Daoy (cell line): ENCODE results near the gene FAM83F. TPM values are rescaled to one million over a fixed set of nuclear protein-coding genes. Genes with fewer than 3 reads are reported as not detected.
"Not testable (repeated sequence)": the region's sequence is repeated elsewhere in the genome, so short reads cannot be mapped to it uniquely, and the experiment has no call there.

ENCODE experiments used
- DNase-seq: peaks from one replicate; pipeline ENCODE4 v3.0.0-alpha.2; 2015; ENCODE audit warnings: low read depth
- total RNA-seq: library from RNA; depleted of rRNA; stranded (reverse); fragments of >200 nt; shearing (Covaris generic); gene quantifications from 2 replicates; pipeline ENCODE4 v1.2.3, GENCODE V29; 2014

Gene FAM83F
- total RNA-seq, 1 experiment from 2014 or later = 0.06 TPM

DNA sequence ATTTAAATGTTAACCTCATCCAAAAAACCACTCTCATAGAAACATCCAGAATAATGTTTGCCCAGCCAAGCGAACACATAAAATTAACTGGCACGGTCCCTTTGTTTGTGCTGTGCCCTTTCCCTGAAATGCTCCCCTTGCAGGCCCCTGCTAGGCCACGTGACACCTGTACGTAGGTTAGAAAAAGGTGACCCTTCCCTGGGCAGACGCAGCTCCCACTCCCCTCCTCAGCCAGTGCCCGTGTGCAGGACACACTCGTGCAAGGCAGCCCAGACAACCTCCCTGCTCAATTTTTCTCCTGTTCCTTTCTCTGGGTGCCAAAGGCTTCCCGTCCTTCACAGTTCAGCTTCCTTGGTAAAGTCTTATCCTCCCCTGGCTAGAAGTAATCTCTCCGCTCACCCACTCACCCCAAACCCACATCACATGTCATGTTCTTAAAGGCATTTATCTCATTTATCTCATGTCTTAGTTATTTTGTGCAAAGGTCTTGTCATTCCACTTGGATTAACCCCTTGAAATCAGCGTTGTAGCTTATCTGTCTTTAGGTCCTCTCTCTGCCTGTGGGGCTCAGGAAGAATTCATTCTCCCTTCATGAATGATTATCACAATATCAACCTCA, 20.7 kb downstream of the FAM83F start:
- no peak for DNase-seq

DNA sequence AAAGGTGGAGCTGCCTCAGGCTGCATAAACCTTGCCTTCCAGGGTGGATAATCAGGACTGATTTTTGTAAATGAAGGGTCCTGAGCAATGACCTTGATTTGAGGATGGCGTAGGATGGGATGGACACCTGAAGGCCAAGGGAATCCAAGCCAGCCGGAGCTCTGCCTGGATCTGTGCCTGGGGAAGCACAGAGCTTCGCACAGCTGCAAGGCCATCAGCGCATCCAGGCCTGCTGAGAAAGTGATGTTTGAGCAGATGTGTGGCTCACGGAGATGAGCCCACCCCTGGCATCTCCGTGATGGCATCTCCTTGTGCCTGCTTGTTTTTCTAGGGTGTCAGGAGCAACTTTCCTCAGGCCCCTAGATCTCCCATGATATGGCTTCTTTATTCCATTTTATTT, 23.3 kb downstream of the FAM83F start:
- DNase-seq = no peak

DNA sequence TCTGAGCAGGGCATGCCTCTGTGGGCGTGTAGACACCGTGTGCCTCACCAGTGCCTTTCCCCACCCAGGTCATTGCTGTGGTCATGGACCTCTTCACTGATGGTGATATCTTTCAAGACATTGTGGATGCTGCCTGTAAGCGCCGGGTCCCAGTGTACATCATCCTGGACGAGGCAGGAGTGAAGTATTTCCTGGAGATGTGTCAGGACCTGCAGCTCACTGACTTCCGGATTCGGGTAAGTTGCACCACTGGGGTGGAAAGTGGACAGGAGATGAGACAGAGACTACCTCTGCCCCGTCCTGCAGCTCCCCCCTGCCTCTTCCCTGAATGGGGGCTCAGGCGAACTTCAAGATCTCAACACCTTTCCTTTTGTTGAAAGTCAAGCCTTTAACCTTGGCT, 24.3 kb downstream of the FAM83F start:
- no peak for DNase-seq

DNA sequence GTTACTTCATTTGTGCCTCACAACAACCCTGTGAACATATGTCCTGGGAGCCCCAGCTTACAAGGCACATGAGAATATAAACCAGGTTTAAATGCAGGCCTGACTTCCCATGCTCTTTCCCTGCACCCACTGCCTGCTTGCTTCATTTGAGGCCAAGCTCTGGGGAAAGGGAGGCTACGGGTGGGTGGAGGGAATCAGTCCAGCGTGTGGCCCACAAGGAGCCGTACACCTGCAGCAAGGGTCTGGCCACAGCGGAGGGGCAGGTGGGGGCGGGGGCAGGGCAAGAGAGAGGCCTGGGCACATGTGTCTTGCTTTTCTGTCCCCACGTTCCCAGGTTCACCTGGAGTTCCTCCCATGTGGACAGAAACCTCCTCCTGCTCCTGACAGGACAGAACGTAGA, 26.2 kb downstream of the FAM83F start:
- DNase-seq = no peak

DNA sequence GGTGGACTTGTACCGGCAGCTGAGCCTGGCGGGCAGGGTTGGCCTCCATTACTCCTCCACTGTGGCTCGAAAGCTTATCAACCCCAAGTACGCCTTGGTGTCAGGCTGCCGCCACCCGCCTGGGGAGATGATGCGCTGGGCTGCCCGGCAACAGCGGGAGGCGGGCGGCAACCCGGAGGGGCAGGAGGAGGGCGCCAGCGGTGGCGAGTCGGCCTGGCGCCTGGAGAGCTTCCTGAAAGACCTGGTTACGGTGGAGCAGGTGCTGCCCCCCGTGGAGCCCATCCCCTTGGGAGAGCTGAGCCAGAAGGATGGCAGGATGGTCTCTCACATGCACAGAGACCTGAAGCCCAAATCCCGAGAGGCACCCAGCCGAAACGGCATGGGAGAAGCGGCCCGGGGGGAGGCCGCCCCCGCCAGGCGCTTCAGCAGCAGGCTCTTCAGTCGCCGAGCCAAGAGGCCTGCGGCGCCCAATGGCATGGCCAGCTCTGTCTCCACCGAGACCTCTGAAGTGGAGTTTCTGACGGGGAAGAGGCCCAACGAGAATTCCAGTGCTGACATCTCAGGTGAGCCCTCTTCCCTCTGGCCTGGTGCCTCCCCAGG, 26.7 kb downstream of the FAM83F start:
- DNase-seq = no peak

DNA sequence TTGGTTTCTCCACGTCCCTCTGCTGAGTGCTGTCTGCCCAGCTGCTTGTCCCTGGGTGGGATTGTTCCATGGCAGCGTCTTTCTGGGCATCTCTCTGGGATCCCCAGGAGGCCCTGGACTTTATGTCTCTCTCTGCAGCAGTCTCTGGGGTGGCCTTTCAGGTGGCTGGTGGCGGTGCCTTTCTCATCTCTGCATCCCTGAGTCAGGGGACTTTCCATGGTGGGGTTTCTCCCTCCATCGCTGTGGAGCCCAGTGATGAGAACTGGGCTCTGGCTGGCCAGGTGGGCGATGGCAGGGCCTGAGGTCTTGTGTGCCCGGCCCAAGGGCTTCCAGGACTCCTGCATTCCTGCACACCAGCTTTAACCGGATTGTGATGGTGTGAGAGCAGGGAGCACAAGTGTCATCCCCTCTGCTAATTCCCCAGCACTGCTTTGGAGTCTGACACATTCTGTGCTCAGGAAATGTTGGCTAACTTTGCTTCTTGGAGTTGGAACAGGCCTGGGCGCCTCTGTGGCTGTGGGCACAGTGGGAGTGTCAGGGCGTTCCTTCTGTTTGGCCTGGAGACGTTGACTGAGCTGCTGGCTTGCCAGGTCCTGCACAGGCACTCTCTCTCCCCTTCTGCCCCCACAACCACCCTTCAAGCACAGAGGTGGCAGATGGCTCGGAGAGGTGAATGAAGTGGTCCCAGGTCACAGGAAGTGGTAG, 27.9 kb downstream of the FAM83F start:
- no peak for DNase-seq

DNA sequence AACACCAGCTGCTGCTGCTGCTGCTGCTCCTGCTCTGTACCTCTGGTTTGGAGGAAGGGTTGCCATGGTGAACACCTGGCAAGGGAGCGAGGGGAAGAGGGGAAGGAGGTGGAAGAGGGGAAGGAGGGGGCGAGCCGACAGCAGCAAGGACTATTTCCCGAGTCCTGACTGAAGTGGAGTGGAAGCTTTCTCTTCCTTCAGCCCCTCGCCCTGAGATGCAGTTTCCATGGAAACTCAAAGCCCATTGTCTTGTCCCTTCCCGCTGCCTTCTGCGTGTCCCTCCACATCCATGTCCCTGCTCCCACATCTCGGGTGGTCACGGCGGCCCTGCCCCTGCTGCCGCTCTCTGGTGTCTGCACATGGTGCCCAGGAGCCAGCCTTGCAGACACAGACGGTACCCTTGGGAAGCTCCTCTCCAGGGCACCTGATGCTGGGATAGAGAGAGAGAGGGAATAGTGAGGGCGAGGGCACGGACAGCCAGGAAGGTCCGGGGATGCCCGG, 28.6 kb downstream of the FAM83F start:
- DNase-seq = no peak

DNA sequence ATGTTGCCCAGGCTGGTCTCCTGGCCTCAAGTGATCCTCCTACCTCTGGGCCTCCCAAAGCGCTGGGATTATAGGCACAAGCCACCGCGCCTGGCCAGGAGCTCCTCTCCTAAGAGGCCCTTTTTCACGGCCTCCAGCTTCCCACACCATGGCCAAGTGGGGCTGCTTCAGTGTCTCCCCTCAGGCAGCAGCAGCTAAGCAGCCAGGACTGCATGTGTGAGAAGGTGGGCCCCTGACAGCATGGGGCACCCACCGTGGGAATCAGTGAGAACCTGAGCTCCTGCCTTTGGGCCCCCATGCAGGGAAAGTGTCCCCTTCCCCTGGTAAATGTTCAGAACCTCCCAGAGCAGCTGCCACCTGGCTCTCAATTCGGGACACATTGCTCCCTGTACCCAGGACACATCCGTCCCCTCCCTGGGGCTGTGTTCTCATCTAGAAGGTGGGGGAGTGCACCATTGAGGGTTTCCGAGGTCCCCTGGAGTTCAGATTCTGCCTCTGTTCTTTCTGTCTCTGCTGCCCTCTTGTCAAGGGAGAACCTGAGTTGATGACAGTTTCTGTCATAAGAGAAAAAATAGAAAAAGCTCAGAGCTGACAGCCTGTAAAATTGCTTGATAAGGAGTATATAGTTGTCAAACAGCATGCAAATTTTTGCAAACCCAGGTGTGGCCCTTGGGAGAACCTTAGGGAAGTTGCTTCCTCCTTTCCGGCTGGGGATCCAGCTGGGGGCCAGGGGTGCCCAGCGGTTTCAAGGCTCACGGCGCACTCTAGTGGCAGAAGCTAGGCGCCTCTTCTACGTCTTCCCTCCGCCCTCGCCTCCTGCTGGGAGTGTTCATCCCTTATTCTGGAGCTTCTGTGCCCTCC, 29.7 kb downstream of the FAM83F start:
- peak; percentile 75 for DNase-seq

DNA sequence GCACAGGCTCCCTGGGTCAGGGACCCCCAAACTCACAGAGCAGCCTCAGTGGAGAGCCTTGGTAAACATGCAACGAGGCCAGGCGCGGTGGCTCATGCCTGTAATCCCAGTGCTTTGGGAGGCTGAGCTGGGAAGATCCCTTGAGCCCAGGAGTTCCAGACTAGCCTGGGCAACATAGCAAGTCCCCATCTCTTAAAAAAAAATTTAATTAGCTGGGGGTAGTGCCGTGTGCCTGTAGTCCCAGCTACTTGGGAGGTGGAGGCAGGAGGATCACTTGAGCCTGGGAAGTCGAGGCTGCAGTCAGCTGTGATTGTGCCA, 30.3 kb downstream of the FAM83F start:
- DNase-seq = not testable (repeated sequence)

DNA sequence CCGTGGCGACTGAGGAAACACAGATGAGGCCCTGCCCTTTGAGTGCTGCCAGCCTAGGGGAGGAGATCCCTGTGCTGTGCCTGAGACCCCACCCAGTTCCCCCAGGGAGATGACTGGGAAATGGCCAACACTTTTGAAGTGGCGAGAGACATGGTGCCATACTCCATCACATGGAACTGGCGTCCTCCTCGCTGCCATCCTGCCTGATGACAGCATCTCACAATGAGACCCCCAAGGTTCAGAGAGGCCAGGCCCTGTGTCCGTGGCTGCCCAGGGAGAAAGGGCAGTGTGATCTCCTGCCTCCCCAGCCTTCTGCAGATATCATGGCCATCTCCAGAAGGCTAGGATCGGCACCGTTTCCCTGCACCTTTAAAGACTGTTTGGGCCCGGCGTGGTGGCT, 31.1 kb downstream of the FAM83F start:
- no peak for DNase-seq

DNA sequence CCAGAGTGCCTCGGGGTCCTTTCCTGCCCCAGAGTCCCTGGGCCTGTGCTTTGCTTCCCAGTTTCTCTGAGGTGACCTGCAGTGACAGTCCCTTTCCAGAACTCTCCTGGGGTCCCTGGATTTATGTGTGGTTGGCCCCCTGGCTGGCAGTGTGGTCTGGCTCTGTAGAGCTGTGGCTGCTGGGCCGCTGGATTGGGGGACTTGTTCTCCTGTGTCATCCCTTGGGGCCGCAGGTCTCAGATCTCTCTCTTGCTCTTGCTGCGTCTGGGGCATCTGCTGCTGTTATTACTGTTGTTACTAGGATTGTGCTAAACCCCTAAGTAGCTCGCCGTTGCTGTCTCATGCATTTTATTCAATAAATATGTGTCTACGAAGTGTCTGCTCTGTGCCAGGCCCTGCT, 31.9 kb downstream of the FAM83F start:
- no peak for DNase-seq

DNA sequence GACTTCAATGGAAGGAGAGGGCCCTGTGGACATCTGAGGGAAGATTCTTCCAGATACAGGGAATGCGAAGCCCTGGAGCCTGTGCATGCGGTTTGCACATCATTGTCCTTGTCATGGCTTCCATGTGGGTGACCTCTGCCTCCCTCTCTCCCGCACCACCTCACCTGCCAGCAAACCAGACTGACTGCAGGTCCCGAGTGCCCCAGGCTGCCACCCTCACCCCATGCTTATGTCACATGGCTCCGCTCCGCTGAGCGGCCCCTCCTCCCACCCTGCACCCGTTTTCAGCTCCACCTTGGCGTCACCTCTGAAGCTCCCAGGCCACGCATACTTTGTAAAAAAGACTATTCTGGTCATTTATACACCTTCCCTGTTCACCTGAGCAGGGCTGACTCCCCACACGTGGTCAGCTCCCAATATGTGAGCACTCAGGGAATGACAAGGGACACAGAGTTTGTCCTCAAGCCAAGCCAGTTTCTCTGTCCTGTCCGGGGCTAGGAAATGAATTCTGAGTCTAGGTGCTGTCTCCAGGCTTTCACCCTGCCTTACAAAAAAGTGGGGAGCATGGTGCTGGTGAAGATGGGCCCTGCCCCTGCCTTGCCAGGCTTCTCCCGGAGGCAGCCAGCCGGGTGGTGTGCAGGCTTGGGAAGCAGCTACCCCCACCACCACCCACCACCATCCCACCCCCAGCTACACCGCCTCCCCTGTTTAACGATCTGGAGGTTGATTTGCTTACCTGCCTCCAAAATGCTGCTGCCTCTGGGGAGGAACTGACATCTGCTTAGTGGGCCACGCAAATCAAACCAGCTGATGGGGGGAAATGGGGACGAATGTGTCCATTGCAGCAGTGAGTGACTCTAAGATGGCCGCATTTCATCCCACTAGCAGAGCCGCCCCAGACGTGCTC, 32.7 kb downstream of the FAM83F start:
- DNase-seq = no peak

DNA sequence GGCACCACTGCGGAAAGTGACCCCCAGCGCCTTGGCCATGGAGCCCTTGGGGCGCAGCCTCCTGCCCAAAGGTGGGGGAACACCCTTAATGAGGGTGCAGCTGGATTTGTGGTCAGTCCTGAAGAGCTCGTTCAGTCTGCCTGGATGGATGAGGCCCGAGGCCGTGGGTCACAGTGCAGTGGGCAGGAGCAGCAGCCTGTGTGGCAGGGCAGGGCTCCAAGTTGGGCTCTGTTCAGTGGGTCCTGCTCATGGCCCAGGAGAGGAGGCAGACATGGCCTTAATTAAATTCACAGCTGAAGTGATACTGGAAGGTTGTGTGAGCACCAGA, 33.3 kb downstream of the FAM83F start:
- no peak for DNase-seq

DNA sequence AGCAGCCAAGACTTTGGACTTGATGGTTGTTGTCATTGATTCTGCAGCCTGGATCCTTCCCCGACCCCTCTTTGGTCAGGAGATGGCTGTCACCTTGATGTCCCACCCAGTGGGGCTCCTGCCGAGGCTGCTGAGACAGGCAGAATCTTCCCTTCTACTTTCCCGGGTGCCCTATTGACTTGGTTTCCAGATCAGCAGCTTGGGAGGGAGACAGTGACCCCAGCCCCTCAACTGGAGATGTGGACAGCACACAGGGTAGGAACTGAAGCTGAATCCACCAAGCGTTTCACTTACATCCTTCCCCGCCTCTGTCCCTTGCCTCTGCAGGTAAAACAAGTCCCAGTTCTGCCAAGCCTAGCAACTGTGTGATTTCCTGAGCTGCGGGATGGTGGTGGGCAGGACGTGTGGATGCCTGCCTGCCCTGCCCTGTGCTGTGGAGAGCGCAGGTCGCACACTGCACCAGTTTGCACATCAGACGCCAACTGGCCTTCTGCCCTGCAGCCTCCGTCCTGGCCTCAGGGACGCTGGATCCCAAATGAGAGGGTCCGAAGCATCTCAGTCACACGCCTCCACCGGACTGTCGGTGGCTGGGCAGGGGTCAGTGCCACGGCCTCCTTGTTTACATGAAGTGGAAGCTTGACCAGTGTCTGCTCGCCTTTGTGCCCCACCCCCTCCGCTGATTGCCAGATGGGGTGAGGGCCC, 34.6 kb downstream of the FAM83F start:
- DNase-seq = no peak

DNA sequence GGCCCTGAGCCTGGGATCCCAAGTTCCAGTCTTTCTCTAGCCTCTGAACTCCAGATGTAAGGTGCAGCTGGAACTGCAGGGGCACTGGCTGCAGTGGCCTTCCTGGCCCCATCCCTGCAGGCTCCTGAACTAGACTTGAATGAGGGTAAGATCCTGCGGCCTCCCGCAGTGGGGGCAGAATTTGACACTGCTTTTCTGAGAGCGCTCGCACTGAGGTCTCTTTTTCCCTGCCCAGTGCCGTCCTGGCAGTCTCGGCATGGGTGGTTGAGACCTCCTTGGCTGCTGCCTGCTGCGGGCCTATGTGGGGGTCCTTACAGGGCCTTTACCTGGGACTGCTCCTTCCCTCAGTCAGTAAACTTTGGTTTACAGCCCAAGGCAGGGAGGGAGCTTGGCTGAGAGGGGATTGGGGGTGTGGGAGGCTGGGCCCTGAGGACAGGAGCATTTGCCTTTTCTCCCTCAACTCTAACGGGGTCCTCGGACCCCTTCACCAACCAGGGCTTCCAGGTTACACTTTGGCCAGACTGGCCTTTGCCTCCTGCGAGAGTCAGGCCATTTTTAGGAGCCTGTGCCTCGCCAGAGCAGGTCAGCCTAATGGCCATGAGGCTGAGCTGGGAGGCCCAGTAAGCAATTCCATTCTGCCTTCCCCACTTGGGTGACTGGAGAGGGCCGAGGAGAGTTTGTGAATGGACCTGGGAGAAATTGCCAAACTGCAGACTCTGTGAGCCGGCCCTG, 35.4 kb downstream of the FAM83F start:
- no peak for DNase-seq

DNA sequence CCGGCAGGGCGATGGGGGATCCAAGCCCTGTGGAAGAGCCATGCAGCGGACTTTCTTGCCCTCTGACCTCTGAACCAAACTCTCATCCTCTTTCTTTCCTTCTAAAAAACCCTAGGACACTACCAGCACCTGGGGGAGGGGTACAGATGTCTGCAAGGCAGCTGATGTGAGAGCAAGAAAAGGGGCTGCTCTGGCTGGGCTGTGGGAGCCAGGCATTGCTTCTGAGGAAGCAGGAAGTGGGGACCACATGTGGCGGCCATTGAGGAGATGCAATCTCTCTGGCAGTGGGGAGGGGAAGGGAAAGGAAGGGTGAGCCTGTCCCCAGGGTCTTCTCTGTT, 36.0 kb downstream of the FAM83F start:
- no peak for DNase-seq

DNA sequence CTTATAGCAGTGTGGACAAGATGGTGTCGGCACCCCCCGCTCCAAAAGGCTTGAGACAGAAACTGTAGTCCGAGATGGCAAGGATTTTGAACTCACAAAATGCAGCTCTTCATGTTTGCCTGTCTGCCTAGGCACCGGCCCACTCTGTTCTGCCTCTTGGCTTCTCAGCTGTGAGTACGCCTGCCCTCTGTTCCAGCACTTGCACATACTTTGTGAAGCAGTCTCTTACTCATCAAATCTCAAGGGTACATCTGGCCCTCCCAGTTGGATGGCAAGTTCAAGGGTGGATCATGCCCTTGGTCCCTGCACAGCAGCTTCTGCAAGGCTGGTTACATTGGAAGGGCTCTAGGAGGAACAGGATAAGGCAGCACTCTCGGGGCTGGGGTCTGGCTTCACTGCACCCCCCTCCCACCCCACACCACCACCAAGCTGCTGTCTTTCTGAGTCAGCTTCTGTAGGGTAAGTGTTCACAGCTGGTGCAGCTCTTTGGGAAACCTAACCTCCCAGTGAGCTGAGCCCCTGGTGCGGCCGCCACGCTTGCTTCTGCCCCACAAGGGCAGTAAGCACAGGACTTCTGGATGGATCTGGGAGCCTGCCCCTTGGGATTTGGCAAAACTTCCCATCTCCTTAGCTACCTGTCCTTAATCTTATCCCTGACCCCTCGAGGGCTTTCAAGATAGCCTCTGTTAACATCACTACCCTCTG, 37.2 kb downstream of the FAM83F start:
- DNase-seq = no peak

DNA sequence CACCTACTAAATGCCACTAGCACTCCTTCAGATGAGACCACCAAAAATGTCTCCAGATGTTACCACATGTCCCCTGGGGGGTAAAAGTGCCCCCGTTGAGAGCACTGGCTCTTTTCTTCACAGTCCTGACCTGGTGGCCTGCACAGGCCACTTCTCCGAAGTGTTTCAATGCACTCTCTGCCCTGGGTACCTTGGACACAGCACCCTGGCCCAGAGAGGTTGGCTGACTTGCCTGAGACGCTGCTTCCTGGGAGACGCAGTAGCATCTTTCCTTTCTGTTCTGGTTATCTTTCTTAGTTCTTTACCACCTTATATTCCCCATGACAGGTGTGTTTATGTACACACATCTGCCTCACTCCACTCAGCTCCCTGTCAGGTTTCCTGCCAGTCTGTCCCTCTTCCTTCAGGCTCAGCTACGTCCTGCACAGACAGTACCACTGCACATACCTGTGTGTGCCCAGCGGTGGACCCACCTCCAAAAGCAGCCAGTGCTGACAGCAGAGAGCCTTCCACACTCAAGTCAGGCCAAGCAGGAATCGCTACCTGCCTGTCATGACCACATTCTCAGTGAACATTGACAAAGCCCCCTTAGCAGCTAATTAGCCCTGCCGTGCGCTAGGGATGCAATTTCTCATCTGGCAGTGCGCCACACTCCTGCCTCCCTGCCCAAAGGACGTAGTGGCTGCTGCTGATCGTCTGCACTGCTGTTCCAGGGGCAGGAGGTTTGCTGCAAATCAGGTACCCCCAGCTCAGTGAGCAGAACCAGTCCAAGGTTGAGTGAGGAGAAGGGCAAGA, 39.0 kb downstream of the FAM83F start:
- DNase-seq = no peak

DNA sequence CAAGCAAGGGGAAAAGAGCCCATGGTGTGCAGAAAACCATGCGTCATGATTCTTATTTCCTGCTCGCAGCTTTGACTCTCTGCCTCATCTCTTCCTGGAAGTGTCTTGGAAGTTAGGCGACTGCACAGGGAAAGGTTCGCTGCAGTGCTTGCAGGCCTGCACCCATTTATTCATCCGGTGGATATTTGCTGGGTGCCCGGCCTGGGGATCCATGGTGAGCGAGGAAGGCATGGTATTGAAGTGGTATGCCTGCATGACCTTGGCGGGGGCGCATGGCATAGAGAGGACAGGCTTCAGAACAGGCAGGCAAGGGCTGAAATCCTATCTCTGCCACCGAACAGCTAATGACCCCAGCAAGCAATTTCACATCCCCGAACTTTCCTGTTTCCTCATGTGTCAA, 40.6 kb downstream of the FAM83F start:
- DNase-seq = no peak
